Dedifferentiated amniotic fluid mesenchymal stem cell (primary cell): ENCODE results near the gene SLC31A2.

Source experiments
- DNase-seq: peaks from one replicate; pipeline ENCODE4 v3.0.0-alpha.2; 2016; ENCODE audit errors: extremely low spot score

Gene SLC31A2

GRCh38 chr9:113151696-113152630, 1.2 kb downstream of the SLC31A2 start:
- no peak for DNase-seq

GRCh38 chr9:113152699-113153098, 1.9 kb downstream of the SLC31A2 start:
- no peak for DNase-seq

- no peak for DNase-seq
These were observed 2.8 kb downstream of the SLC31A2 start for GRCh38 chr9:113153599-113153998.

GRCh38 chr9:113154471-113154870, 3.7 kb downstream of the SLC31A2 start:
- no peak for DNase-seq

- DNase-seq = no peak
These were observed 4.1 kb downstream of the SLC31A2 start for GRCh38 chr9:113154946-113155345.

- no peak for DNase-seq
These were observed 5.2 kb downstream of the SLC31A2 start for GRCh38 chr9:113155911-113156588.

- DNase-seq = no peak
These were observed 6.1 kb downstream of the SLC31A2 start for GRCh38 chr9:113156880-113157279.

- DNase-seq = no peak
These were observed 7.6 kb downstream of the SLC31A2 start for GRCh38 chr9:113158446-113158845.

GRCh38 chr9:113160571-113160970, 9.8 kb downstream of the SLC31A2 start:
- no peak for DNase-seq

GRCh38 chr9:113163001-113163400, 12.2 kb downstream of the SLC31A2 start:
- no peak for DNase-seq

GRCh38 chr9:113164536-113165300, 13.9 kb downstream of the SLC31A2 start:
- DNase-seq = no peak

- DNase-seq = no peak
These were observed 15.2 kb downstream of the SLC31A2 start for GRCh38 chr9:113166039-113166438.

GRCh38 chr9:113168809-113169208, 18.0 kb downstream of the SLC31A2 start:
- no peak for DNase-seq

GRCh38 chr9:113173341-113173740, 22.5 kb downstream of the SLC31A2 start:
- no peak for DNase-seq

- no peak for DNase-seq
These were observed 26.0 kb downstream of the SLC31A2 start for GRCh38 chr9:113176803-113177202.

- DNase-seq = no peak
These were observed 26.4 kb downstream of the SLC31A2 start for GRCh38 chr9:113177251-113177650.

GRCh38 chr9:113178087-113178486, 27.3 kb downstream of the SLC31A2 start:
- DNase-seq = peak; percentile 21

GRCh38 chr9:113179839-113180238, 29.0 kb downstream of the SLC31A2 start:
- no peak for DNase-seq

- no peak for DNase-seq
These were observed 30.4 kb downstream of the SLC31A2 start for GRCh38 chr9:113181165-113181564.

GRCh38 chr9:113183956-113184488, 33.2 kb downstream of the SLC31A2 start:
- no peak for DNase-seq

GRCh38 chr9:113184539-113184938, 33.7 kb downstream of the SLC31A2 start:
- DNase-seq = no peak

GRCh38 chr9:113185271-113185670, 34.5 kb downstream of the SLC31A2 start:
- no peak for DNase-seq
